Measurements from ENCODE around the gene RAB10.

DNA sequence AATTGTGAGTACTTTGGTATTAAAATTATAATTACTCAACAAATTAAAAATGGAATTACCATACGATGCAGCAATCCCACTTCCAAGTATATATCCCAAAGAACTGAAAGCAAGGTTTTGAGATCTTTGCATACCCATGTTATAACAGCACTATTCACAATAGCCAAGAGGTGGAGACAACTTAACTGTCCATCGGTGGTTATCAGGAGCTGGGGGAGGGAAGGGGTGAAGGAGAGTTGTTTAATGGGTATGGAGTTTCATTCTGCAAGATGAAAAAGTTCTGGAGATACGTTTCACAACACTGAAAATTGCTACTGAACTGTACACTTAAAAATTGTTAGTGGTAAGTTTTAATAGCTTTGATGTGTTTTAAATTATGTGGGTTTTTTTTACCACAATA, 25.7 kb downstream of the RAB10 start:
- TF ChIP-seq GABPB1 (CRISPR knock-in tag; IDR thresholded peaks at IDR 0.05) (no peak), ZNF850 (CRISPR knock-in tag; conservative IDR thresholded peaks at IDR 0.05) (no peak), HNF4G (IDR thresholded peaks at IDR 0.05; ENCODE audit: borderline replicate concordance, low read depth, low read length) (no peak), HNF4G (CRISPR knock-in tag; IDR thresholded peaks at IDR 0.05; ENCODE audit: borderline replicate concordance, low read depth) (no peak), ZNF24 (IDR thresholded peaks at IDR 0.05) (no peak), FOXK1 (CRISPR knock-in tag; IDR thresholded peaks at IDR 0.05; ENCODE audit: borderline replicate concordance, low read depth) (no peak), MEIS2 (CRISPR knock-in tag; IDR thresholded peaks at IDR 0.05) (no peak), NFKB2 (CRISPR knock-in tag; IDR thresholded peaks at IDR 0.05; ENCODE audit: borderline replicate concordance) (no peak), SIN3A (IDR thresholded peaks at IDR 0.05; ENCODE audit: borderline replicate concordance, low read depth, low read length) (no peak), POLR2A (IDR thresholded peaks at IDR 0.05; ENCODE audit: insufficient read depth in 1 of 2, low read depth in 2 of 2, low read length in 2 of 2) (no peak)
- TF ChIP-seq, protein P1, sequence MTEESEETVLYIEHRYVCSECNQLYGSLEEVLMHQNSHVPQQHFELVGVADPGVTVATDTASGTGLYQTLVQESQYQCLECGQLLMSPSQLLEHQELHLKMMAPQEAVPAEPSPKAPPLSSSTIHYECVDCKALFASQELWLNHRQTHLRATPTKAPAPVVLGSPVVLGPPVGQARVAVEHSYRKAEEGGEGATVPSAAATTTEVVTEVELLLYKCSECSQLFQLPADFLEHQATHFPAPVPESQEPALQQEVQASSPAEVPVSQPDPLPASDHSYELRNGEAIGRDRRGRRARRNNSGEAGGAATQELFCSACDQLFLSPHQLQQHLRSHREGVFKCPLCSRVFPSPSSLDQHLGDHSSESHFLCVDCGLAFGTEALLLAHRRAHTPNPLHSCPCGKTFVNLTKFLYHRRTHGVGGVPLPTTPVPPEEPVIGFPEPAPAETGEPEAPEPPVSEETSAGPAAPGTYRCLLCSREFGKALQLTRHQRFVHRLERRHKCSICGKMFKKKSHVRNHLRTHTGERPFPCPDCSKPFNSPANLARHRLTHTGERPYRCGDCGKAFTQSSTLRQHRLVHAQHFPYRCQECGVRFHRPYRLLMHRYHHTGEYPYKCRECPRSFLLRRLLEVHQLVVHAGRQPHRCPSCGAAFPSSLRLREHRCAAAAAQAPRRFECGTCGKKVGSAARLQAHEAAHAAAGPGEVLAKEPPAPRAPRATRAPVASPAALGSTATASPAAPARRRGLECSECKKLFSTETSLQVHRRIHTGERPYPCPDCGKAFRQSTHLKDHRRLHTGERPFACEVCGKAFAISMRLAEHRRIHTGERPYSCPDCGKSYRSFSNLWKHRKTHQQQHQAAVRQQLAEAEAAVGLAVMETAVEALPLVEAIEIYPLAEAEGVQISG (CRISPR knock-in tag; IDR thresholded peaks at IDR 0.05) = no peak
- TF ChIP-seq, protein P2, sequence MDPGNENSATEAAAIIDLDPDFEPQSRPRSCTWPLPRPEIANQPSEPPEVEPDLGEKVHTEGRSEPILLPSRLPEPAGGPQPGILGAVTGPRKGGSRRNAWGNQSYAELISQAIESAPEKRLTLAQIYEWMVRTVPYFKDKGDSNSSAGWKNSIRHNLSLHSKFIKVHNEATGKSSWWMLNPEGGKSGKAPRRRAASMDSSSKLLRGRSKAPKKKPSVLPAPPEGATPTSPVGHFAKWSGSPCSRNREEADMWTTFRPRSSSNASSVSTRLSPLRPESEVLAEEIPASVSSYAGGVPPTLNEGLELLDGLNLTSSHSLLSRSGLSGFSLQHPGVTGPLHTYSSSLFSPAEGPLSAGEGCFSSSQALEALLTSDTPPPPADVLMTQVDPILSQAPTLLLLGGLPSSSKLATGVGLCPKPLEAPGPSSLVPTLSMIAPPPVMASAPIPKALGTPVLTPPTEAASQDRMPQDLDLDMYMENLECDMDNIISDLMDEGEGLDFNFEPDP (CRISPR knock-in tag; conservative IDR thresholded peaks at IDR 0.05) = no peak
- TF ChIP-seq, protein P3, sequence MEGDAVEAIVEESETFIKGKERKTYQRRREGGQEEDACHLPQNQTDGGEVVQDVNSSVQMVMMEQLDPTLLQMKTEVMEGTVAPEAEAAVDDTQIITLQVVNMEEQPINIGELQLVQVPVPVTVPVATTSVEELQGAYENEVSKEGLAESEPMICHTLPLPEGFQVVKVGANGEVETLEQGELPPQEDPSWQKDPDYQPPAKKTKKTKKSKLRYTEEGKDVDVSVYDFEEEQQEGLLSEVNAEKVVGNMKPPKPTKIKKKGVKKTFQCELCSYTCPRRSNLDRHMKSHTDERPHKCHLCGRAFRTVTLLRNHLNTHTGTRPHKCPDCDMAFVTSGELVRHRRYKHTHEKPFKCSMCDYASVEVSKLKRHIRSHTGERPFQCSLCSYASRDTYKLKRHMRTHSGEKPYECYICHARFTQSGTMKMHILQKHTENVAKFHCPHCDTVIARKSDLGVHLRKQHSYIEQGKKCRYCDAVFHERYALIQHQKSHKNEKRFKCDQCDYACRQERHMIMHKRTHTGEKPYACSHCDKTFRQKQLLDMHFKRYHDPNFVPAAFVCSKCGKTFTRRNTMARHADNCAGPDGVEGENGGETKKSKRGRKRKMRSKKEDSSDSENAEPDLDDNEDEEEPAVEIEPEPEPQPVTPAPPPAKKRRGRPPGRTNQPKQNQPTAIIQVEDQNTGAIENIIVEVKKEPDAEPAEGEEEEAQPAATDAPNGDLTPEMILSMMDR (CRISPR knock-in tag; IDR thresholded peaks at IDR 0.05) = no peak

Measured in HepG2 (cell line).